Spleen (tissue), 11 donors: ENCODE measurements around the gene SV2B. TPM values are rescaled to one million over a fixed set of nuclear protein-coding genes. Genes with fewer than 3 reads are reported as not detected.

ENCODE experiments used
- DNase-seq: peaks from one replicate; pipeline ENCODE4 v3.0.0-alpha.2; 2020
- H3K27ac ChIP-seq, 8 donors: fragments of 200-600 bp; sonication (generic) in 7 of 8; 1 replicate in 4 of 8; 2 replicates in 4 of 8; pipeline versions ENCODE4 v1.5.0 to v1.8.0; 2016 to 2021; ENCODE audit warnings: inconsistent platforms in 4 of 8, mild to moderate bottlenecking in 4 of 8, moderate library complexity in 1 of 8
- H3K27me3 ChIP-seq, 7 donors: fragments of 200-600 bp; sonication (generic) in 6 of 7; replicated peaks in 1 of 7; 1 replicate in 4 of 7; 2 replicates in 3 of 7; pipeline versions ENCODE4 v1.5.0 to v1.8.0; 2016 to 2021; ENCODE audit warnings: inconsistent platforms in 3 of 7, mild to moderate bottlenecking in 1 of 7
- H3K36me3 ChIP-seq, 6 donors: fragments of 200-600 bp; sonication (generic) in 5 of 6; 1 replicate in 4 of 6; 2 replicates in 2 of 6; pipeline versions ENCODE4 v1.5.0 to v1.8.0; 2016 to 2021; ENCODE audit warnings: inconsistent platforms in 2 of 6
- H3K4me1 ChIP-seq, 6 donors: fragments of 200-600 bp; sonication (generic) in 5 of 6; 1 replicate in 3 of 6; 2 replicates in 3 of 6; pipeline versions ENCODE4 v1.5.0 to v1.8.0; 2016 to 2021; ENCODE audit warnings: inconsistent platforms in 3 of 6
- H3K4me3 ChIP-seq, 8 donors: fragments of 200-600 bp; sonication (generic) in 7 of 8; 1 replicate in 4 of 8; 2 replicates in 4 of 8; pipeline versions ENCODE4 v1.5.0 to v1.8.0; 2016 to 2021; ENCODE audit warnings: inconsistent platforms in 4 of 8, mild to moderate bottlenecking in 4 of 8, moderate library complexity in 2 of 8
- H3K9me3 ChIP-seq, 8 donors: fragments of 200-600 bp; sonication (generic) in 7 of 8; 1 replicate in 4 of 8; 2 replicates in 4 of 8; pipeline versions ENCODE4 v1.5.0 to v1.8.0; 2016 to 2021; ENCODE audit warnings: inconsistent platforms in 4 of 8
- POLR2A ChIP-seq, 3 donors: fragments of 450-650 bp; IDR thresholded peaks; one replicate each; pipeline ENCODE4 v1.5.1; 2017; ENCODE audit warnings: antibody characterized with exemption in 3 of 3, mild to moderate bottlenecking in 1 of 3
- POLR2AphosphoS5 ChIP-seq, 3 donors: sonication (generic); formaldehyde crosslinking; IDR thresholded peaks; one replicate each; pipeline ENCODE4 v1.5.1; 2017; ENCODE audit warnings: antibody characterized with exemption in 3 of 3
- WGBS, 5 donors: extraction: QIAGEN DNeasy Blood & Tissue Kit in 3 of 5; methylation state at CpG; one replicate each; pipeline versions ENCODE4 v1.1.5 to v1.1.7; 2013 to 2018; 5-methylcytosine and 5-hydroxymethylcytosine counted together
- intact Hi-C: fragments of 100-400 bp; cut with DNase I; formaldehyde crosslinking; loops from one replicate; pipeline ENCODE4 v1.15.0; 2023; ENCODE audit warnings: low total_unique reads
- polyA plus RNA-seq, 3 donors: library from polyadenylated mRNA; stranded (reverse); fragments of 200-250 nt; gene quantifications; one replicate each; pipeline ENCODE4 v1.2.1, GENCODE V29; 2013
- total RNA-seq, 7 donors: library from RNA; depleted of rRNA in 3 of 7; stranded (reverse); fragments of >200 nt in 3 of 7; fragmentation: NEBNext Ultra II Directional in 4 of 7; extraction: Animal tissue kit (Norgen Biotek cat#: 25700) in 4 of 7; gene quantifications; one replicate each; pipeline versions ENCODE4 v1.1.0 to v1.2.1, GENCODE V29; 2016 to 2021
- TF ChIP-seq, protein P1 (sequence below), 11 experiments: fragments of 200-600 bp in 7 of 11; fragments of 450-650 bp in 4 of 11; sonication (generic) in 4 of 11; IDR thresholded peaks in 8 of 11; conservative IDR thresholded peaks in 3 of 11; 1 replicate in 7 of 11; 2 replicates in 4 of 11; pipeline versions ENCODE4 v1.4.0 to v1.8.0; 2016 to 2021; ENCODE audit warnings: antibody characterized with exemption in 11 of 11, inconsistent platforms in 4 of 11, mild to moderate bottlenecking in 1 of 11
- donor health status: healthy with polysubstance abuse.
- donor health status: DM: no; HTN: no; CAD: no; lungs with moderate emphysema.
- donor health status: DM: no; HTN: no; CAD: no.
- donor health status: Bipolar disorder and iron deficiency.
- donor health status: healthy.
- donor health status: DM: no; HTN: no; CAD: no.
- donor health status: DM: yes; HTN: yes; CAD: no.

The SV2B gene
- total and polyA plus RNA-seq, 10 donors: 0.07 to 1.2 (median 0.48) TPM

DNA sequence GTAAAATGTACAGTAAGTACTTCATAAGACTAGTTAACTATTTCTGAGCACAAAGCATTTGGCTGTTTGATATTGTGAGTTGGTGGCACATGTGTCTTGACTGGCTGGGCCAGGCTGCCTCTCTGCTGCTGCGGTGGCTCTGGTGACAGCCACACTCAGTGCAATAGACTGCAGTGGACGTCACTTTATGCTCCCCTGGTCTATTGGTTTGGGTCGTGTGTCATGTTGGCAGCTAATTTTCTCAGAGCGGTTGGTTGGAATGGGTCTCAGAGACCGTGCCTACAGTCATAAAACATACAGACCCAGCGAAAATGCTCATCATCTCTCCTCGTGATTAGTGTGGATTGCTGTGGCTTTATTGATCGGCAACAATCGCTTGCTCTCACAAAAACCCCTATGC, 71.3 kb downstream of the SV2B start:
- Histone ChIP-seq H3K27ac (no peak overlapping the region), H3K36me3 (no peaks in the 10 kb centered on the region), H3K9me3 (peaks cover 3 to 24% (median 19%) of the 10 kb centered on the region in 8 donors), H3K4me3 (no peak overlapping the region), H3K4me1 (no peaks in the 10 kb centered on the region), H3K27me3 (peaks cover 0 to 40% (median 0%) of the 10 kb centered on the region in 7 donors)
- no peak for DNase-seq
- TF ChIP-seq, protein P1, sequence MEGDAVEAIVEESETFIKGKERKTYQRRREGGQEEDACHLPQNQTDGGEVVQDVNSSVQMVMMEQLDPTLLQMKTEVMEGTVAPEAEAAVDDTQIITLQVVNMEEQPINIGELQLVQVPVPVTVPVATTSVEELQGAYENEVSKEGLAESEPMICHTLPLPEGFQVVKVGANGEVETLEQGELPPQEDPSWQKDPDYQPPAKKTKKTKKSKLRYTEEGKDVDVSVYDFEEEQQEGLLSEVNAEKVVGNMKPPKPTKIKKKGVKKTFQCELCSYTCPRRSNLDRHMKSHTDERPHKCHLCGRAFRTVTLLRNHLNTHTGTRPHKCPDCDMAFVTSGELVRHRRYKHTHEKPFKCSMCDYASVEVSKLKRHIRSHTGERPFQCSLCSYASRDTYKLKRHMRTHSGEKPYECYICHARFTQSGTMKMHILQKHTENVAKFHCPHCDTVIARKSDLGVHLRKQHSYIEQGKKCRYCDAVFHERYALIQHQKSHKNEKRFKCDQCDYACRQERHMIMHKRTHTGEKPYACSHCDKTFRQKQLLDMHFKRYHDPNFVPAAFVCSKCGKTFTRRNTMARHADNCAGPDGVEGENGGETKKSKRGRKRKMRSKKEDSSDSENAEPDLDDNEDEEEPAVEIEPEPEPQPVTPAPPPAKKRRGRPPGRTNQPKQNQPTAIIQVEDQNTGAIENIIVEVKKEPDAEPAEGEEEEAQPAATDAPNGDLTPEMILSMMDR (IDR thresholded peaks at IDR 0.05 in 8 of 11, conservative IDR thresholded peaks at IDR 0.05 in 3 of 11): no peak
- TF ChIP-seq POLR2A (IDR thresholded peaks at IDR 0.05) (no peak), POLR2AphosphoS5 (IDR thresholded peaks at IDR 0.05) (no peak)
- WGBS, 5 donors: 72 to 76% (median 75%) methylated on average over 9 of the region's 9 CpGs
- intact Hi-C loops: no loop called here

DNA sequence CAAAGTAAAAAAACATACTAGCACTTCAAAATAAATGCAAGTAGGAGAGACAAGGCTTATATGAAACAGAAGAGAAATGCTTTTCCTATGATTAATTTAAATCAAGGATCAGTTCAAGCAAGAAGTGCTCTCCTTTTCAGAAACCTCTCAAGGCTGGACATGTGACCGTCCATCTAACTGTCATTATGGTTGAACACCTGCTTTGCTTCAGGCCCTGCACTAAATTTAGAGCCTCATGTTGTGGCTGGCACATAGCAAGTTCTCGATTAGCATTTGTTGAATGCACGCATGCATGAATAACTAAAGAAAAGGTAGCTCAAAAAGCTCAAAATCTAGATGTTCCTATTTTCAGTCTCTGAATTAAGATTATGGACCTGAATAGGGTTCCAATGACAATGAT, 82.0 kb downstream of the SV2B start:
- Histone ChIP-seq H3K36me3 (no peaks in the 10 kb centered on the region), H3K4me1 (peaks cover 0 to 4% (median 0%) of the 10 kb centered on the region in 6 donors), H3K4me3 (no peak overlapping the region), H3K27me3 (peaks cover 0 to 41% (median 0%) of the 10 kb centered on the region in 7 donors), H3K9me3 (no peaks in the 10 kb centered on the region), H3K27ac (no peak overlapping the region)
- intact Hi-C loops: no loop called here
- 70 to 88% (median 85%) methylated on average over 3 of the region's 3 CpGs for WGBS, 5 donors
- TF ChIP-seq POLR2A (IDR thresholded peaks at IDR 0.05): no peak
- TF ChIP-seq, protein P1 (IDR thresholded peaks at IDR 0.05 in 8 of 11, conservative IDR thresholded peaks at IDR 0.05 in 3 of 11): no peak
- no peak for TF ChIP-seq POLR2AphosphoS5 (IDR thresholded peaks at IDR 0.05)
- no peak for DNase-seq

DNA sequence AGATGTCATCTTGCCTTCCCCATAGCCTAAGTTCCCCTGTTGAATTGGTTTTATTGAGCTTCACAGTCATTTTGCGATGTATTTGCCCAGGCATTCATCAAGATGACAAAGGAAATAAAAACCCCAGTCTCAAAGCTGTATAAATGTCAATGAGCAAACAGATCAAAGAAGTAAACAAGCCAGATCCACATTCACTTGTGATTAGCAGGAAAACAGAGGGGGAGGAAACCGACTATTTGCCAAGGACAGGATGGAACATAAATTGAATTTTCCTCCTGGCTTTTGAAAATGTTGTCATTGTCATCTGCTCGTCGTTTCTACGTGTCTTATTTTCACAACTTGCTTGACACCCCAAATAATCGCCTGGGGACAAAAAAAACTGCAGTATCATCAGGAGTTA, 83.5 kb downstream of the SV2B start:
- 27 to 58% (median 44%) methylated on average over 6 of the region's 6 CpGs for WGBS, 5 donors
- no peaks in the 10 kb centered on the region for H3K9me3 ChIP-seq
- TF ChIP-seq, protein P1 (IDR thresholded peaks at IDR 0.05 in 8 of 11, conservative IDR thresholded peaks at IDR 0.05 in 3 of 11): no peak
- no peak for TF ChIP-seq POLR2A (IDR thresholded peaks at IDR 0.05)
- TF ChIP-seq POLR2AphosphoS5 (IDR thresholded peaks at IDR 0.05): no peak
- intact Hi-C loops: no loop called here
- peaks cover 0 to 4% (median 0%) of the 10 kb centered on the region in 6 donors for H3K4me1 ChIP-seq
- peaks cover 0 to 41% (median 0%) of the 10 kb centered on the region in 7 donors for H3K27me3 ChIP-seq
- no peak overlapping the region for H3K27ac ChIP-seq
- no peak overlapping the region for H3K4me3 ChIP-seq
- DNase-seq: no peak
- H3K36me3 ChIP-seq: no peaks in the 10 kb centered on the region

DNA sequence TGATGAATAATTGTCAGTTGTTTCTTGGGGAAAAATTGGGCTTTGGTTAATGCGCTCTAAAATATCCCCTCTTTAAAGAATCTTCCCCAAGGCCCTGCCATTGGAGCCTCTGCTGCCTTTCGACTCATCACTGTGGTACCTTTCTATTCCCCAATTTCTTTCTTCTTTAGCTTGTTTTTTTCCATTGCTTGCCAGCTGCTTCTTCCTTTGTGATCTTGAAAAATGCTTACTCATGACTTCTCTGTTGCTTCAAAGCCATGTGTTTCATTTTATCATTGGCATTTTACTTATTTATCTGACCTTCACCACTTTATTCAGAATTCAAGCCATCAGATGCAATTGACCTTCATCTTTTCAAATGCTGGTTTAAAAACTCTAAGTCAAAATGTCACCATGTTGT, 84.4 kb downstream of the SV2B start:
- TF ChIP-seq POLR2AphosphoS5 (IDR thresholded peaks at IDR 0.05) (no peak), POLR2A (IDR thresholded peaks at IDR 0.05) (no peak)
- TF ChIP-seq, protein P1 (IDR thresholded peaks at IDR 0.05 in 8 of 11, conservative IDR thresholded peaks at IDR 0.05 in 3 of 11): no peak
- Histone ChIP-seq H3K4me1 (peaks cover 0 to 4% (median 0%) of the 10 kb centered on the region in 6 donors), H3K36me3 (no peaks in the 10 kb centered on the region), H3K4me3 (no peak overlapping the region), H3K27ac (no peak overlapping the region), H3K27me3 (peaks cover 0 to 41% (median 0%) of the 10 kb centered on the region in 7 donors), H3K9me3 (no peaks in the 10 kb centered on the region)
- 80 to 96% (median 83%) methylated on average over 2 of the region's 2 CpGs for WGBS, 5 donors
- intact Hi-C loops: no loop called here
- DNase-seq: no peak
